ENCODE results near the gene ZBED4. TPM values are rescaled to one million over a fixed set of nuclear protein-coding genes. Genes with fewer than 3 reads are reported as not detected.
A peak's percentile ranks its signal among the peaks of the same experiment; 100 is the strongest.

Gene ZBED4
- total RNA-seq, 1 donor from 2014 or later, result 11.8 TPM

- DNase-seq (peak; percentile 7), ATAC-seq (no peak)
- no peak overlapping the region for H3K4me3 ChIP-seq
- H3K27me3 ChIP-seq, result no peaks in the 10 kb centered on the region
- intact Hi-C loops (cut with DNase I), result no loop called here
- H3K9me3 ChIP-seq, result no peaks in the 10 kb centered on the region
- no peaks in the 10 kb centered on the region for H3K4me1 ChIP-seq
- TF ChIP-seq CTCF (IDR thresholded peaks at IDR 0.05), result no peak
- H3K36me3 ChIP-seq, result peaks cover 36% of the 10 kb centered on the region
- H3K27ac ChIP-seq, result no peak overlapping the region
These were observed 45.9 kb downstream of the ZBED4 start for GRCh38 chr22:49899530-49899929.

GRCh38 chr22:49900441-49901230, 47.0 kb downstream of the ZBED4 start:
- H3K27ac ChIP-seq, result no peak overlapping the region
- H3K4me1 ChIP-seq, result no peaks in the 10 kb centered on the region
- no peaks in the 10 kb centered on the region for H3K9me3 ChIP-seq
- no peaks in the 10 kb centered on the region for H3K27me3 ChIP-seq
- H3K4me3 ChIP-seq, result no peak overlapping the region
- no peak for TF ChIP-seq CTCF (IDR thresholded peaks at IDR 0.05)
- peaks cover 42% of the 10 kb centered on the region for H3K36me3 ChIP-seq
- peak; percentile 33 for DNase-seq
- intact Hi-C loops (cut with DNase I), result no loop called here
- ATAC-seq, result no peak

GRCh38 chr22:49901457-49901856, 47.8 kb downstream of the ZBED4 start:
- H3K9me3 ChIP-seq, result no peaks in the 10 kb centered on the region
- H3K4me1 ChIP-seq, result no peaks in the 10 kb centered on the region
- H3K27me3 ChIP-seq, result no peaks in the 10 kb centered on the region
- no peak overlapping the region for H3K27ac ChIP-seq
- intact Hi-C loops (cut with DNase I), result no loop called here
- no peak for TF ChIP-seq CTCF (IDR thresholded peaks at IDR 0.05)
- DNase-seq (peak; percentile 5), ATAC-seq (peak; percentile 7)
- H3K4me3 ChIP-seq, result no peak overlapping the region
- H3K36me3 ChIP-seq, result peaks cover 42% of the 10 kb centered on the region

GRCh38 chr22:49903322-49904039, 49.8 kb downstream of the ZBED4 start:
- no peaks in the 10 kb centered on the region for H3K4me1 ChIP-seq
- TF ChIP-seq CTCF (IDR thresholded peaks at IDR 0.05), result no peak
- H3K27me3 ChIP-seq, result no peaks in the 10 kb centered on the region
- H3K27ac ChIP-seq, result no peak overlapping the region
- H3K4me3 ChIP-seq, result no peak overlapping the region
- H3K9me3 ChIP-seq, result no peaks in the 10 kb centered on the region
- DNase-seq (peak; percentile 42), ATAC-seq (no peak)
- intact Hi-C loops (cut with DNase I), result no loop called here
- peaks cover 54% of the 10 kb centered on the region for H3K36me3 ChIP-seq

GRCh38 chr22:49904040-49904369, 50.4 kb downstream of the ZBED4 start:
- no peak overlapping the region for H3K27ac ChIP-seq
- H3K36me3 ChIP-seq, result peaks cover 54% of the 10 kb centered on the region
- DNase-seq, result peak; percentile 65

More at GRCh38 chr22:49904040-49904369, 50.4 kb downstream of the ZBED4 start:
- H3K9me3 ChIP-seq, result no peaks in the 10 kb centered on the region
- no peak overlapping the region for H3K4me3 ChIP-seq
- no peaks in the 10 kb centered on the region for H3K27me3 ChIP-seq
- ATAC-seq, result no peak
- intact Hi-C loops (cut with DNase I), result no loop called here
- TF ChIP-seq CTCF (IDR thresholded peaks at IDR 0.05), result no peak
- H3K4me1 ChIP-seq, result no peaks in the 10 kb centered on the region
